HEK293 (cell line): Measurements from ENCODE around the gene TBX6.

ENCODE experiments used
- BCL11B ChIP-seq: fragments of 450-650 bp; formaldehyde crosslinking; IDR thresholded peaks from 2 replicates; pipeline ENCODE4 v1.5.1; 2016; ENCODE audit warnings: low read depth, missing biosample characterization, missing genetic modification characterization
- FEZF1 ChIP-seq: fragments of 450-650 bp; formaldehyde crosslinking; IDR thresholded peaks from 2 replicates; pipeline ENCODE4 v1.5.1; 2016; ENCODE audit warnings: missing biosample characterization, missing genetic modification characterization
- HOXC10 ChIP-seq: sonication (generic); formaldehyde crosslinking; IDR thresholded peaks from 2 replicates; pipeline ENCODE4 v1.8.1; 2023; ENCODE audit warnings: mild to moderate bottlenecking, missing genetic modification reagents
- HOXD13 ChIP-seq: sonication (generic); formaldehyde crosslinking; IDR thresholded peaks from 2 replicates; pipeline ENCODE4 v1.8.0; 2022; ENCODE audit warnings: missing genetic modification reagents, borderline replicate concordance
- KLF10 ChIP-seq: fragments of 450-650 bp; IDR thresholded peaks from 2 replicates; pipeline ENCODE4 v1.5.1; 2018; ENCODE audit warnings: missing biosample characterization, mild to moderate bottlenecking, missing genetic modification characterization
- MZF1 ChIP-seq: fragments of 450-650 bp; formaldehyde crosslinking; IDR thresholded peaks from 2 replicates; pipeline ENCODE4 v1.5.1; 2017; ENCODE audit warnings: missing biosample characterization, missing genetic modification characterization, borderline replicate concordance
- PBX3 ChIP-seq: sonication (generic); formaldehyde crosslinking; IDR thresholded peaks from 2 replicates; pipeline ENCODE4 v1.8.1; 2022; ENCODE audit warnings: mild to moderate bottlenecking, moderate library complexity, missing genetic modification reagents
- PRDM6 ChIP-seq: fragments of 450-650 bp; formaldehyde crosslinking; IDR thresholded peaks from 2 replicates; pipeline ENCODE4 v1.5.1; 2017; ENCODE audit warnings: missing biosample characterization, missing genetic modification characterization
- REPIN1 ChIP-seq: fragments of 450-650 bp; formaldehyde crosslinking; IDR thresholded peaks from 2 replicates; pipeline ENCODE4 v1.5.1; 2017; ENCODE audit warnings: missing biosample characterization, missing genetic modification characterization, low read depth
- SALL2 ChIP-seq: fragments of 450-650 bp; formaldehyde crosslinking; IDR thresholded peaks from 2 replicates; pipeline ENCODE4 v1.5.0; 2017; ENCODE audit warnings: missing biosample characterization, mild to moderate bottlenecking, missing genetic modification characterization, borderline replicate concordance
- SCRT1 ChIP-seq: fragments of 450-650 bp; formaldehyde crosslinking; IDR thresholded peaks from 2 replicates; pipeline ENCODE4 v1.5.1; 2016; ENCODE audit warnings: missing biosample characterization, missing genetic modification characterization, borderline replicate concordance
- SP7 ChIP-seq: fragments of 450-650 bp; formaldehyde crosslinking; IDR thresholded peaks from 2 replicates; pipeline ENCODE4 v1.5.1; 2016; ENCODE audit warnings: missing biosample characterization, missing genetic modification characterization
- WT1 ChIP-seq: fragments of 450-650 bp; formaldehyde crosslinking; IDR thresholded peaks from 2 replicates; pipeline ENCODE4 v1.5.1; 2016; ENCODE audit warnings: missing biosample characterization, missing genetic modification characterization
- ZBTB20 ChIP-seq: fragments of 450-650 bp; formaldehyde crosslinking; IDR thresholded peaks from 2 replicates; pipeline ENCODE4 v1.5.1; 2016; ENCODE audit warnings: missing biosample characterization, missing genetic modification characterization
- ZNF114 ChIP-seq: fragments of 450-650 bp; formaldehyde crosslinking; IDR thresholded peaks from 2 replicates; pipeline ENCODE4 v1.5.0; 2017; ENCODE audit warnings: missing biosample characterization, missing genetic modification characterization
- ZNF175 ChIP-seq: fragments of 450-650 bp; formaldehyde crosslinking; IDR thresholded peaks from 2 replicates; pipeline ENCODE4 v1.5.1; 2016; ENCODE audit warnings: missing biosample characterization, missing genetic modification characterization
- ZNF266 ChIP-seq: fragments of 450-650 bp; formaldehyde crosslinking; IDR thresholded peaks from 2 replicates; pipeline ENCODE4 v1.5.1; 2016; ENCODE audit warnings: missing biosample characterization, missing genetic modification characterization, low read depth
- ZNF311 ChIP-seq: fragments of 450-650 bp; formaldehyde crosslinking; IDR thresholded peaks from 2 replicates; pipeline ENCODE4 v1.5.1; 2017; ENCODE audit warnings: missing biosample characterization, missing genetic modification characterization, borderline replicate concordance
- ZNF37A ChIP-seq: fragments of 450-650 bp; IDR thresholded peaks from 2 replicates; pipeline ENCODE4 v1.5.1; 2018; ENCODE audit warnings: missing biosample characterization, missing genetic modification characterization
- ZNF404 ChIP-seq: fragments of 450-650 bp; formaldehyde crosslinking; IDR thresholded peaks from 2 replicates; pipeline ENCODE4 v1.5.1; 2017; ENCODE audit warnings: missing biosample characterization, missing genetic modification characterization
- ZNF544 ChIP-seq: fragments of 450-650 bp; formaldehyde crosslinking; IDR thresholded peaks from 2 replicates; pipeline ENCODE4 v1.5.0; 2017; ENCODE audit warnings: missing biosample characterization, missing genetic modification characterization
- ZNF548 ChIP-seq: fragments of 450-650 bp; formaldehyde crosslinking; IDR thresholded peaks from 2 replicates; pipeline ENCODE4 v1.5.1; 2016; ENCODE audit warnings: missing biosample characterization, missing genetic modification characterization
- ZNF561 ChIP-seq: fragments of 450-650 bp; IDR thresholded peaks from 2 replicates; pipeline ENCODE4 v1.5.1; 2018; ENCODE audit warnings: missing biosample characterization, missing genetic modification characterization, borderline replicate concordance
- ZNF571 ChIP-seq: fragments of 450-650 bp; formaldehyde crosslinking; IDR thresholded peaks from 2 replicates; pipeline ENCODE4 v1.5.0; 2017; ENCODE audit warnings: missing biosample characterization, missing genetic modification characterization
- ZNF596 ChIP-seq: fragments of 450-650 bp; IDR thresholded peaks from 2 replicates; pipeline ENCODE4 v1.5.0; 2018; ENCODE audit warnings: missing biosample characterization, mild to moderate bottlenecking, missing genetic modification characterization, moderate library complexity
- ZNF623 ChIP-seq: fragments of 450-650 bp; formaldehyde crosslinking; IDR thresholded peaks from 2 replicates; pipeline ENCODE4 v1.5.1; 2016; ENCODE audit warnings: missing biosample characterization, missing genetic modification characterization
- ZNF664 ChIP-seq: fragments of 450-650 bp; formaldehyde crosslinking; IDR thresholded peaks from 2 replicates; pipeline ENCODE4 v1.5.1; 2016; ENCODE audit warnings: missing biosample characterization, missing genetic modification characterization
- ZNF843 ChIP-seq: fragments of 450-650 bp; formaldehyde crosslinking; IDR thresholded peaks from 2 replicates; pipeline ENCODE4 v1.5.1; 2016; ENCODE audit warnings: missing biosample characterization, missing genetic modification characterization
- TF ChIP-seq, protein P1 (sequence below): fragments of 450-650 bp; formaldehyde crosslinking; IDR thresholded peaks from 2 replicates; pipeline ENCODE4 v1.5.1; 2016; ENCODE audit warnings: missing biosample characterization, missing genetic modification characterization, low read depth
- TF ChIP-seq, protein P2 (sequence below): fragments of 450-650 bp; formaldehyde crosslinking; IDR thresholded peaks from 2 replicates; pipeline ENCODE4 v1.5.1; 2016; ENCODE audit warnings: missing biosample characterization, missing genetic modification characterization
- TF ChIP-seq, protein P3 (sequence below): fragments of 450-650 bp; formaldehyde crosslinking; optimal IDR thresholded peaks from 2 replicates; pipeline ENCODE3; 2016; ENCODE audit warnings: missing biosample characterization, mild to moderate bottlenecking, missing genetic modification characterization
- TF ChIP-seq, protein P4 (sequence below): fragments of 450-650 bp; formaldehyde crosslinking; IDR thresholded peaks from 2 replicates; pipeline ENCODE4 v1.5.1; 2017; ENCODE audit warnings: missing biosample characterization, missing genetic modification characterization

The TBX6 gene

DNA sequence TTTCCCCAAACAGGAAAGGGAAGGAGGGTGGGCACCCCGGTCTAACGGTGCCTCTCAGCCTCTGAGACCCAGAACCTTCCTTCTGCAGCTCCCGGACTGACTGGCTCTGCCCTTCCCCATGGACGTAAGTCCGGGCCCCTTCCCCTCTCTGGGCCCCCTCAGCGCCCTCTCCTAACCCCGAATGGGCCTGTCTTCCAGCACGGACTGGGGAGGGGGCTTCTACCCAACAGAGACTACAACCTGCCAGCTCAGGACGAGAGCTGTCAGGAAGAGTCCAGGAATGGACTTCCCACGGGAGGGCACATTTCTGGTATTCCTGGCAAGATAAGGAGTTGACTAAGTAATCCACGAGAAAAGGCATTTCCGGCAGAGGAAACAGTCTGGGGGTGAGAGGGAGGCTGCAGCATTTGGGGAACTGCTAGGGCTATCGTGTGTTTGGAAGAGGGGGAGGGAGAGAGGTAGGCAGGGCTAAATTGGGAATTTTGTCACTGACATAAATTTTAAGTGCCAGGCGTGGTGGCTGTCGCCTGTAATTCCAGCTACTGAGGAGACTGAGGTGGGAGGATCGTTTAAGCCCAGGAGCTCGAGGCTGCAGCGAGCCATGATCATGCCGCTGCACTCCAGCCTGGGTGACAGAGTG, 38.2 kb downstream of the TBX6 start (continued):
- TF ChIP-seq, protein P1, sequence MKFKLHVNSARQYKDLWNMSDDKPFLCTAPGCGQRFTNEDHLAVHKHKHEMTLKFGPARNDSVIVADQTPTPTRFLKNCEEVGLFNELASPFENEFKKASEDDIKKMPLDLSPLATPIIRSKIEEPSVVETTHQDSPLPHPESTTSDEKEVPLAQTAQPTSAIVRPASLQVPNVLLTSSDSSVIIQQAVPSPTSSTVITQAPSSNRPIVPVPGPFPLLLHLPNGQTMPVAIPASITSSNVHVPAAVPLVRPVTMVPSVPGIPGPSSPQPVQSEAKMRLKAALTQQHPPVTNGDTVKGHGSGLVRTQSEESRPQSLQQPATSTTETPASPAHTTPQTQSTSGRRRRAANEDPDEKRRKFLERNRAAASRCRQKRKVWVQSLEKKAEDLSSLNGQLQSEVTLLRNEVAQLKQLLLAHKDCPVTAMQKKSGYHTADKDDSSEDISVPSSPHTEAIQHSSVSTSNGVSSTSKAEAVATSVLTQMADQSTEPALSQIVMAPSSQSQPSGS (tag by site-specific recombination) = no peak
- TF ChIP-seq ZNF404 = no peak
- TF ChIP-seq ZNF571 (tag by site-specific recombination) = no peak
- peak; percentile 93 for TF ChIP-seq ZBTB20 (tag by site-specific recombination)
- TF ChIP-seq, protein P2, sequence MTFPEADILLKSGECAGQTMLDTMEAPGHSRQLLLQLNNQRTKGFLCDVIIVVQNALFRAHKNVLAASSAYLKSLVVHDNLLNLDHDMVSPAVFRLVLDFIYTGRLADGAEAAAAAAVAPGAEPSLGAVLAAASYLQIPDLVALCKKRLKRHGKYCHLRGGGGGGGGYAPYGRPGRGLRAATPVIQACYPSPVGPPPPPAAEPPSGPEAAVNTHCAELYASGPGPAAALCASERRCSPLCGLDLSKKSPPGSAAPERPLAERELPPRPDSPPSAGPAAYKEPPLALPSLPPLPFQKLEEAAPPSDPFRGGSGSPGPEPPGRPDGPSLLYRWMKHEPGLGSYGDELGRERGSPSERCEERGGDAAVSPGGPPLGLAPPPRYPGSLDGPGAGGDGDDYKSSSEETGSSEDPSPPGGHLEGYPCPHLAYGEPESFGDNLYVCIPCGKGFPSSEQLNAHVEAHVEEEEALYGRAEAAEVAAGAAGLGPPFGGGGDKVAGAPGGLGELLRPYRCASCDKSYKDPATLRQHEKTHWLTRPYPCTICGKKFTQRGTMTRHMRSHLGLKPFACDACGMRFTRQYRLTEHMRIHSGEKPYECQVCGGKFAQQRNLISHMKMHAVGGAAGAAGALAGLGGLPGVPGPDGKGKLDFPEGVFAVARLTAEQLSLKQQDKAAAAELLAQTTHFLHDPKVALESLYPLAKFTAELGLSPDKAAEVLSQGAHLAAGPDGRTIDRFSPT (tag by site-specific recombination) = no peak
- TF ChIP-seq HOXD13 = no peak
- no peak; the same call in 1 of the 2 replicates for TF ChIP-seq PRDM6
- no peak for TF ChIP-seq HOXC10 (CRISPR knock-in tag)
- TF ChIP-seq ZNF311 (tag by site-specific recombination) = no peak
- no peak for TF ChIP-seq ZNF114
- no peak for TF ChIP-seq BCL11B
- TF ChIP-seq ZNF548 (tag by site-specific recombination) = no peak
- no peak for TF ChIP-seq ZNF596 (tag by site-specific recombination)
- no peak for TF ChIP-seq ZNF175 (tag by site-specific recombination)
- TF ChIP-seq PBX3 (CRISPR knock-in tag) = no peak
- TF ChIP-seq WT1 (tag by site-specific recombination) = peak; percentile 34
- TF ChIP-seq ZNF843 (tag by site-specific recombination) = no peak
- TF ChIP-seq SCRT1 = no peak
- TF ChIP-seq SALL2 (tag by site-specific recombination) = no peak
- TF ChIP-seq ZNF37A (tag by site-specific recombination) = no peak
- TF ChIP-seq, protein P3, sequence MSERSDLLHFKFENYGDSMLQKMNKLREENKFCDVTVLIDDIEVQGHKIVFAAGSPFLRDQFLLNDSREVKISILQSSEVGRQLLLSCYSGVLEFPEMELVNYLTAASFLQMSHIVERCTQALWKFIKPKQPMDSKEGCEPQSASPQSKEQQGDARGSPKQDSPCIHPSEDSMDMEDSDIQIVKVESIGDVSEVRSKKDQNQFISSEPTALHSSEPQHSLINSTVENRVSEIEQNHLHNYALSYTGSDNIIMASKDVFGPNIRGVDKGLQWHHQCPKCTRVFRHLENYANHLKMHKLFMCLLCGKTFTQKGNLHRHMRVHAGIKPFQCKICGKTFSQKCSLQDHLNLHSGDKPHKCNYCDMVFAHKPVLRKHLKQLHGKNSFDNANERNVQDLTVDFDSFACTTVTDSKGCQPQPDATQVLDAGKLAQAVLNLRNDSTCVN (tag by site-specific recombination) = no peak
- TF ChIP-seq, protein P4, sequence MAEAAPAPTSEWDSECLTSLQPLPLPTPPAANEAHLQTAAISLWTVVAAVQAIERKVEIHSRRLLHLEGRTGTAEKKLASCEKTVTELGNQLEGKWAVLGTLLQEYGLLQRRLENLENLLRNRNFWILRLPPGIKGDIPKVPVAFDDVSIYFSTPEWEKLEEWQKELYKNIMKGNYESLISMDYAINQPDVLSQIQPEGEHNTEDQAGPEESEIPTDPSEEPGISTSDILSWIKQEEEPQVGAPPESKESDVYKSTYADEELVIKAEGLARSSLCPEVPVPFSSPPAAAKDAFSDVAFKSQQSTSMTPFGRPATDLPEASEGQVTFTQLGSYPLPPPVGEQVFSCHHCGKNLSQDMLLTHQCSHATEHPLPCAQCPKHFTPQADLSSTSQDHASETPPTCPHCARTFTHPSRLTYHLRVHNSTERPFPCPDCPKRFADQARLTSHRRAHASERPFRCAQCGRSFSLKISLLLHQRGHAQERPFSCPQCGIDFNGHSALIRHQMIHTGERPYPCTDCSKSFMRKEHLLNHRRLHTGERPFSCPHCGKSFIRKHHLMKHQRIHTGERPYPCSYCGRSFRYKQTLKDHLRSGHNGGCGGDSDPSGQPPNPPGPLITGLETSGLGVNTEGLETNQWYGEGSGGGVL = peak; percentile 94
- TF ChIP-seq ZNF664 (tag by site-specific recombination) = 0 out of 2 replicates have a peak, but pooled peaks have one; percentile 70
- no peak for TF ChIP-seq ZNF544 (tag by site-specific recombination)
- peak; percentile 80; the same call in 1 of the 2 replicates for TF ChIP-seq SP7 (tag by site-specific recombination)
- TF ChIP-seq ZNF623 (tag by site-specific recombination) = no peak; the same call in 1 of the 2 replicates
- peak; percentile 56; the same call in 1 of the 2 replicates for TF ChIP-seq MZF1 (tag by site-specific recombination)
- TF ChIP-seq FEZF1 (tag by site-specific recombination) = peak; percentile 16; the same call in 1 of the 2 replicates
- TF ChIP-seq ZNF266 (tag by site-specific recombination) = no peak
- no peak for TF ChIP-seq REPIN1 (tag by site-specific recombination)
- no peak for TF ChIP-seq KLF10 (tag by site-specific recombination)
- no peak for TF ChIP-seq ZNF561 (tag by site-specific recombination)
